ENCODE measurements around the gene ZNF816.

Gene ZNF816

DNA sequence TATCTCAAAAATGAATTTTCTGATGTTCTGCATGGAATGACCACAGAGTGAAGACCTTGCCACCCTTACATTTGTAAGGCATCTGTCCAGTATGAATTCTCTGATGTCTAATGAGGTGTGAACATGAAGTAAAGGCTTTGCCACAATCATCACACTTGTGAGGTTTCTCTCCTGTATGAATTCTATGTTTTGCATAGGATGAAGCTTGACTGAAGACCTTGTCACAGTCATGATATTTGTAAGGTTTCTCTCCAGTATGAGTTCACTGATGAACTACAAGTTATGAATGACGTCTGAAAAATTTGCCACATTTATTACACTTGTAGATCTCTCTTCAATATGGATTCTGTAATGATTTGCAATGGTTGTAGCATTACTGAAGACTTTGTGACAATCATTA lies 13.3 kb downstream of the ZNF816 start:
- no peak for TF ChIP-seq ZBTB7A (IDR thresholded peaks at IDR 0.05; ENCODE audit: low read depth)
- TF ChIP-seq CEBPB (IDR thresholded peaks at IDR 0.05), result no peak
- TF ChIP-seq YY1 (IDR thresholded peaks at IDR 0.05; ENCODE audit: low read depth), result no peak
- TF ChIP-seq RAD21 (IDR thresholded peaks at IDR 0.05; ENCODE audit: low read depth), result no peak
- no peak for TF ChIP-seq MAX (IDR thresholded peaks at IDR 0.05)
- no peak for TF ChIP-seq REST (IDR thresholded peaks at IDR 0.05; ENCODE audit: low read depth)
- no peak for TF ChIP-seq EGR1 (IDR thresholded peaks at IDR 0.05)
- no peak for TF ChIP-seq USF1 (IDR thresholded peaks at IDR 0.05)
- no peak for TF ChIP-seq FOXM1 (IDR thresholded peaks at IDR 0.05; ENCODE audit: borderline replicate concordance, low read depth)
- TF ChIP-seq TCF12 (IDR thresholded peaks at IDR 0.05; ENCODE audit: low read depth), result no peak
- no peak for TF ChIP-seq NFIC (IDR thresholded peaks at IDR 0.05)
- no peak for TF ChIP-seq EP300 (IDR thresholded peaks at IDR 0.05; ENCODE audit: borderline replicate concordance)
- no peak for TF ChIP-seq TAF1 (IDR thresholded peaks at IDR 0.05; ENCODE audit: low read depth)

GRCh38 chr19:52948025-52948770 lies 14.5 kb downstream of the ZNF816 start:
- no peak for TF ChIP-seq ZBTB7A (IDR thresholded peaks at IDR 0.05; ENCODE audit: low read depth)
- no peak for TF ChIP-seq TCF12 (IDR thresholded peaks at IDR 0.05; ENCODE audit: low read depth)
- TF ChIP-seq EP300 (IDR thresholded peaks at IDR 0.05; ENCODE audit: borderline replicate concordance), result no peak
- TF ChIP-seq EGR1 (IDR thresholded peaks at IDR 0.05), result no peak
- TF ChIP-seq CREB1 (IDR thresholded peaks at IDR 0.05; ENCODE audit: low read depth), result no peak
- no peak for TF ChIP-seq TAF1 (IDR thresholded peaks at IDR 0.05; ENCODE audit: low read depth)
- TF ChIP-seq MAX (IDR thresholded peaks at IDR 0.05), result no peak

GRCh38 chr19:52946322-52947310 lies 16.1 kb downstream of the ZNF816 start:
- TF ChIP-seq USF1 (IDR thresholded peaks at IDR 0.05), result no peak
- TF ChIP-seq EP300 (IDR thresholded peaks at IDR 0.05; ENCODE audit: borderline replicate concordance), result no peak
- no peak for TF ChIP-seq CREB1 (IDR thresholded peaks at IDR 0.05; ENCODE audit: low read depth)
- no peak for TF ChIP-seq CEBPB (IDR thresholded peaks at IDR 0.05)

DNA sequence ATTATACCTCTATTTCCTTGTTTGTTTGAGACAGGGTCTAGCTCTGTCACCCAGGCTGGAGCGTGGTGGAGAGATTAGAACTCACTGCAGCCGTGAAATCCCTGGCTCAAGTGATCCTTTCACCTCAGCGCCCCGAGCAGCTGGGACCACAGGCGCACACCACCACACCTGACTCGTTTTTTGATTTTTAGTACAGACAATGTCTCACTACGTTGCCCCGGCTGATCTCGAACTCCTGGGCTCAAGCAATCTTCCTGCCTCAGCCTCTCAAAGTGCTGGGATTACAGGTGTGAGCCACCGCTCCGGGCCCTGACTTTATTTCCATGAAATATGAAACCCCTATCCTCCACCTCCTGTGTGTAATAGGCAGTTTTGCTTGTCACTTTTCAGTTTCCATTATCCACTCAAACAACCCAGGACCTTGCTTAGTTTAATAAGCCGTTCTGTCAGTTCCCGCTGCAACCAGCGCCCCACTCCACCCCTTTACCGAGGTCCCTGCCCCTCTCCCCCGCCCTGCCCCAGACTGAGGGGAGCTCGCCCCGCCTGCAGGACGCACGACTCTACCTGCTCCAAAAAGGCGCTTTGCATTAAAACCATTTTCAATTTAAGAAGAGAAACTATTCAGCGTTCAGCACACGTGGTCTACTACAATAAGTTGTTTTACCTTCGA lies 16.9 kb downstream of the ZNF816 start:
- no peak for TF ChIP-seq FOXM1 (IDR thresholded peaks at IDR 0.05; ENCODE audit: borderline replicate concordance, low read depth)
- no peak for TF ChIP-seq RAD21 (IDR thresholded peaks at IDR 0.05; ENCODE audit: low read depth)
- no peak for TF ChIP-seq NFIC (IDR thresholded peaks at IDR 0.05)
- no peak for TF ChIP-seq EGR1 (IDR thresholded peaks at IDR 0.05)
- no peak for TF ChIP-seq CREB1 (IDR thresholded peaks at IDR 0.05; ENCODE audit: low read depth)
- TF ChIP-seq YY1 (IDR thresholded peaks at IDR 0.05; ENCODE audit: low read depth), result no peak
- no peak for TF ChIP-seq ZBTB7A (IDR thresholded peaks at IDR 0.05; ENCODE audit: low read depth)
- TF ChIP-seq CEBPB (IDR thresholded peaks at IDR 0.05), result no peak
- no peak for TF ChIP-seq USF1 (IDR thresholded peaks at IDR 0.05)
- TF ChIP-seq REST (IDR thresholded peaks at IDR 0.05; ENCODE audit: low read depth), result no peak
- no peak for TF ChIP-seq MAX (IDR thresholded peaks at IDR 0.05)
- TF ChIP-seq TCF12 (IDR thresholded peaks at IDR 0.05; ENCODE audit: low read depth), result no peak
- TF ChIP-seq TAF1 (IDR thresholded peaks at IDR 0.05; ENCODE audit: low read depth), result no peak
